SK-N-SH (cell line): ENCODE measurements around the gene XKR8. TPM values are rescaled to one million over a fixed set of nuclear protein-coding genes. Genes with fewer than 3 reads are reported as not detected.
"Not testable (repeated sequence)": the region's sequence is repeated elsewhere in the genome, so short reads cannot be mapped to it uniquely, and the experiment has no call there.

Experiments used
- CTCF ChIA-PET: fragments of 300-600, 350-600 bp; formaldehyde crosslinking; extraction: SDS; loops from one replicate; lab custom pipeline; 2021; lab: Yijun Ruan, JAX
- POLR2A ChIA-PET: fragments of 350-600 bp; sonication (Branson Sonifier 250); formaldehyde crosslinking; extraction: SDS; loops from one replicate; lab custom pipeline; 2020; ENCODE audit warnings: antibody characterized with exemption, inconsistent platforms; lab: Yijun Ruan, JAX
- DNase-seq: peaks from one replicate; pipeline ENCODE4 v3.0.0; 2012
- H2AFZ ChIP-seq: fragments of 200-600 bp; sonication (generic); 2 replicates; pipeline ENCODE4 v1.8.1; 2016; ENCODE audit warnings: antibody characterized with exemption, mild to moderate bottlenecking, low read depth
- H3F3A ChIP-seq: fragments of 200-600 bp; sonication (generic); replicated peaks from 2 replicates; pipeline ENCODE3; 2016; ENCODE audit warnings: antibody characterized with exemption, mild to moderate bottlenecking; ENCODE audit not compliant: insufficient read depth
- H3K27ac ChIP-seq, 2 experiments: fragments of 200-500 bp in 1 of 2; fragments of 200-600 bp in 1 of 2; sonication (Bioruptor generic) in 1 of 2; sonication (generic), shearing (Covaris generic) in 1 of 2; 2 replicates each; pipeline versions ENCODE4 v1.5.1 to v1.6.1; 2014 to 2016; ENCODE audit warnings: low read depth in 2 of 2, inconsistent platforms in 1 of 2, low read length in 1 of 2, mild to moderate bottlenecking in 1 of 2, mixed read lengths in 1 of 2
- H3K27me3 ChIP-seq: fragments of 200-600 bp; sonication (generic), shearing (Covaris generic); 2 replicates; pipeline ENCODE4 v1.6.1; 2016; ENCODE audit warnings: mixed run types; ENCODE audit not compliant: insufficient read depth
- H3K36me3 ChIP-seq, 2 experiments: fragments of 200-500 bp in 1 of 2; fragments of 200-600 bp in 1 of 2; sonication (Bioruptor generic) in 1 of 2; sonication (generic) in 1 of 2; replicated peaks in 1 of 2; 2 replicates each; pipeline versions ENCODE3 to v1.5.1; 2014 to 2016; ENCODE audit warnings: low read length in 1 of 2, mild to moderate bottlenecking in 1 of 2; ENCODE audit not compliant: insufficient read depth in 2 of 2, control insufficient read depth in 1 of 2
- H3K4me1 ChIP-seq, 2 experiments: fragments of 200-500 bp in 1 of 2; fragments of 200-600 bp in 1 of 2; sonication (Bioruptor generic) in 1 of 2; sonication (generic), shearing (Covaris generic) in 1 of 2; 2 replicates each; pipeline versions ENCODE4 v1.5.1 to v1.6.1; 2014 to 2016; ENCODE audit warnings: low read depth in 1 of 2, low read length in 1 of 2, mixed run types in 1 of 2; ENCODE audit not compliant: insufficient read depth in 2 of 2, control insufficient read depth in 1 of 2
- H3K4me2 ChIP-seq: fragments of 200-600 bp; sonication (generic), shearing (Covaris generic); 2 replicates; pipeline ENCODE4 v1.6.1; 2017; ENCODE audit warnings: mixed run types
- H3K4me3 ChIP-seq, 2 experiments: fragments of 200-500 bp in 1 of 2; fragments of 200-600 bp in 1 of 2; sonication (Bioruptor generic) in 1 of 2; sonication (generic), shearing (Covaris generic) in 1 of 2; 2 replicates each; pipeline versions ENCODE4 v1.5.1 to v1.8.1; 2014 to 2016; ENCODE audit warnings: low read depth in 2 of 2, inconsistent platforms in 1 of 2, low read length in 1 of 2, mild to moderate bottlenecking in 1 of 2, mixed read lengths in 1 of 2, moderate library complexity in 1 of 2
- H3K79me2 ChIP-seq: fragments of 200-600 bp; sonication (generic); 2 replicates; pipeline ENCODE4 v1.8.1; 2017; ENCODE audit warnings: mild to moderate bottlenecking; ENCODE audit not compliant: insufficient read depth
- H3K9ac ChIP-seq: fragments of 200-600 bp; sonication (generic); 2 replicates; pipeline ENCODE4 v1.6.1; 2017; ENCODE audit warnings: mixed run types
- H3K9me2 ChIP-seq: fragments of 200-600 bp; sonication (generic); 2 replicates; pipeline ENCODE4 v1.6.1; 2017; ENCODE audit warnings: mixed run types
- H3K9me3 ChIP-seq: fragments of 200-600 bp; sonication (generic); 2 replicates; pipeline ENCODE4 v1.6.1; 2017; ENCODE audit warnings: mixed run types, mild to moderate bottlenecking, moderate library complexity
- H4K20me1 ChIP-seq: fragments of 200-600 bp; sonication (generic); 2 replicates; pipeline ENCODE4 v1.6.1; 2017; ENCODE audit warnings: mild to moderate bottlenecking, mixed run types; ENCODE audit not compliant: insufficient read depth
- CHD2 ChIP-seq: fragments of 150-350 bp; IDR thresholded peaks from 2 replicates; pipeline ENCODE4 v1.6.1; 2018; ENCODE audit warnings: low read length; ENCODE audit not compliant: partially characterized antibody
- EZH2phosphoT487 ChIP-seq: fragments of 200-600 bp; sonication (generic); IDR thresholded peaks from 2 replicates; pipeline ENCODE4 v1.6.1; 2017; ENCODE audit warnings: low read depth, mixed run types, mild to moderate bottlenecking, antibody characterized with exemption, moderate library complexity, borderline replicate concordance
- FOSL2 ChIP-seq: IDR thresholded peaks from 2 replicates; pipeline ENCODE4 v1.4.0; 2012; ENCODE audit warnings: low read depth, mild to moderate bottlenecking, moderate library complexity, borderline replicate concordance
- FOXJ3 ChIP-seq: sonication (generic); formaldehyde crosslinking; IDR thresholded peaks from 2 replicates; pipeline ENCODE4 v1.5.1; 2020; ENCODE audit warnings: mild to moderate bottlenecking, missing genetic modification reagents
- GABPA ChIP-seq: IDR thresholded peaks from 2 replicates; pipeline ENCODE4 v1.4.0; 2012; ENCODE audit warnings: low read depth, mild to moderate bottlenecking
- JUND ChIP-seq: IDR thresholded peaks from 2 replicates; pipeline ENCODE4 v1.4.0; 2012
- MAX ChIP-seq: IDR thresholded peaks from 2 replicates; pipeline ENCODE4 v1.4.0; 2012; ENCODE audit warnings: low read depth
- MEF2A ChIP-seq: IDR thresholded peaks from 2 replicates; pipeline ENCODE4 v1.4.0; 2012; ENCODE audit warnings: low read depth, borderline replicate concordance
- NFIC ChIP-seq: IDR thresholded peaks from 2 replicates; pipeline ENCODE4 v1.4.0; 2012; ENCODE audit warnings: borderline replicate concordance
- NRF1 ChIP-seq: IDR thresholded peaks from 2 replicates; pipeline ENCODE4 v1.6.1; 2012; ENCODE audit warnings: low read depth, mild to moderate bottlenecking, low read length
- RAD21 ChIP-seq: IDR thresholded peaks from 2 replicates; pipeline ENCODE4 v1.6.1; 2012; ENCODE audit warnings: mild to moderate bottlenecking, low read length
- RCOR1 ChIP-seq: fragments of 150-350 bp; IDR thresholded peaks from 2 replicates; pipeline ENCODE4 v1.6.1; 2017; ENCODE audit warnings: antibody characterized with exemption, low read length
- RFX5 ChIP-seq: IDR thresholded peaks from 2 replicates; pipeline ENCODE4 v1.6.1; 2012; ENCODE audit warnings: mild to moderate bottlenecking, improper control_type of control experiment, low read length
- TEAD4 ChIP-seq: IDR thresholded peaks from 2 replicates; pipeline ENCODE4 v1.4.0; 2012; ENCODE audit warnings: mild to moderate bottlenecking, borderline replicate concordance; ENCODE audit not compliant: insufficient read depth
- USF2 ChIP-seq: fragments of 150-350 bp; IDR thresholded peaks from 2 replicates; pipeline ENCODE4 v1.6.1; 2017; ENCODE audit warnings: antibody characterized with exemption, low read length, low read depth, borderline replicate concordance
- WGBS: methylation state at CpG from one replicate; pipeline ENCODE4 v1.1.6; 2017; ENCODE audit warnings: low lambda C conversion rate; 5-methylcytosine and 5-hydroxymethylcytosine counted together
- polyA plus RNA-seq, 3 experiments: library from polyadenylated mRNA; depleted of rRNA; stranded (reverse); fragments of >200 nt; gene quantifications; 2 replicates each; pipeline ENCODE4 v1.2.3, GENCODE V29; 2012
- TF ChIP-seq, protein P1 (sequence below): IDR thresholded peaks from 2 replicates; pipeline ENCODE4; 2012
- TF ChIP-seq, protein P2 (sequence below): fragments of 150-350 bp; IDR thresholded peaks from 2 replicates; pipeline ENCODE4 v1.6.1; 2016; ENCODE audit warnings: mild to moderate bottlenecking, low read depth, low read length
- TF ChIP-seq, protein P3 (sequence below): fragments of 200-600 bp; sonication (generic); IDR thresholded peaks from 2 replicates; pipeline ENCODE4 v1.6.1; 2017; ENCODE audit warnings: antibody characterized with exemption, mild to moderate bottlenecking, moderate library complexity

XKR8 gene
- polyA plus RNA-seq, 1 of the 3 experiments (the other 2 are of a cell fraction): 0.02 TPM

GRCh38 chr1:27994060-27994459, 34.3 kb downstream of the XKR8 start:
- H3K9me3 ChIP-seq: no peaks in the 10 kb centered on the region
- ChIA-PET POLR2A (no interaction called here), CTCF (interaction anchor here (0.8 to 1.7 kb wide), 2 partner anchors 18 to 53 kb away, joined by 3 read pairs; no protein-coding TSS in a partner anchor)

GRCh38 chr1:27994526-27994925, 34.8 kb downstream of the XKR8 start:
- H2AFZ ChIP-seq, H3K4me3 ChIP-seq, H3K27me3 ChIP-seq, H3K9ac ChIP-seq, H3K9me3 ChIP-seq, H3K27ac ChIP-seq, H3K4me2 ChIP-seq, DNase-seq, H3F3A ChIP-seq, POLR2A ChIA-PET, H3K79me2 ChIP-seq, H4K20me1 ChIP-seq, H3K4me1 ChIP-seq, H3K9me2 ChIP-seq: not testable (repeated sequence)
- CTCF ChIA-PET: interaction anchor here (0.8 to 1.4 kb wide), 2 partner anchors 54 to 136 kb away, joined by 3 to 7 read pairs; no protein-coding TSS in a partner anchor
- H3K36me3 ChIP-seq: peaks cover 69 to 71% of the 10 kb centered on the region in 2 experiments
- WGBS: 97% methylated on average over 6 of the region's 6 CpGs

More at GRCh38 chr1:27994060-27994459, 34.3 kb downstream of the XKR8 start:
- H3F3A ChIP-seq: no peaks in the 10 kb centered on the region
- H3K9ac ChIP-seq: no peak overlapping the region
- H2AFZ ChIP-seq: no peak overlapping the region
- no peaks in the 10 kb centered on the region for H3K27me3 ChIP-seq
- 100% methylated on average over 1 of the region's 1 CpG for WGBS
- no peak overlapping the region for H3K27ac ChIP-seq
- DNase-seq: no peak
- peaks cover 69 to 72% of the 10 kb centered on the region in 2 experiments for H3K36me3 ChIP-seq
- H4K20me1 ChIP-seq: no peaks in the 10 kb centered on the region
- TF ChIP-seq GABPA (no peak), JUND (no peak), MEF2A (no peak), RFX5 (no peak)
- H3K4me1 ChIP-seq: no peaks in the 10 kb centered on the region
- no peak overlapping the region for H3K4me3 ChIP-seq
- no peaks in the 10 kb centered on the region for H3K79me2 ChIP-seq
- H3K4me2 ChIP-seq: no peak overlapping the region
- no peaks in the 10 kb centered on the region for H3K9me2 ChIP-seq

- Histone ChIP-seq H3K4me3 (no peak overlapping the region), H3K79me2 (no peaks in the 10 kb centered on the region), H3K36me3 (peaks cover 41 to 59% of the 10 kb centered on the region in 2 experiments), H3K9ac (no peak overlapping the region), H2AFZ (no peak overlapping the region), H4K20me1 (no peaks in the 10 kb centered on the region), H3F3A (no peaks in the 10 kb centered on the region), H3K9me3 (no peaks in the 10 kb centered on the region), H3K4me1 (no peaks in the 10 kb centered on the region), H3K27ac (no peak overlapping the region), H3K27me3 (no peaks in the 10 kb centered on the region), H3K9me2 (no peaks in the 10 kb centered on the region), H3K4me2 (no peak overlapping the region)
- WGBS: 100% methylated on average over 1 of the region's 1 CpG
- ChIA-PET CTCF (interaction anchor here (0.7 to 2.0 kb wide), 2 partner anchors 9 to 329 kb away, joined by 3 to 6 read pairs; no protein-coding TSS in a partner anchor), POLR2A (no interaction called here)
- DNase-seq: no peak
- no peak for TF ChIP-seq CHD2
- TF ChIP-seq FOSL2: no peak
- TF ChIP-seq, protein P1, sequence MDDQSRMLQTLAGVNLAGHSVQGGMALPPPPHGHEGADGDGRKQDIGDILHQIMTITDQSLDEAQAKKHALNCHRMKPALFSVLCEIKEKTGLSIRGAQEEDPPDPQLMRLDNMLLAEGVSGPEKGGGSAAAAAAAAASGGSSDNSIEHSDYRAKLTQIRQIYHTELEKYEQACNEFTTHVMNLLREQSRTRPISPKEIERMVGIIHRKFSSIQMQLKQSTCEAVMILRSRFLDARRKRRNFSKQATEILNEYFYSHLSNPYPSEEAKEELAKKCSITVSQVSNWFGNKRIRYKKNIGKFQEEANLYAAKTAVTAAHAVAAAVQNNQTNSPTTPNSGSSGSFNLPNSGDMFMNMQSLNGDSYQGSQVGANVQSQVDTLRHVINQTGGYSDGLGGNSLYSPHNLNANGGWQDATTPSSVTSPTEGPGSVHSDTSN: no peak
- no peak for TF ChIP-seq USF2
- TF ChIP-seq EZH2phosphoT487: no peak
- TF ChIP-seq, protein P2, sequence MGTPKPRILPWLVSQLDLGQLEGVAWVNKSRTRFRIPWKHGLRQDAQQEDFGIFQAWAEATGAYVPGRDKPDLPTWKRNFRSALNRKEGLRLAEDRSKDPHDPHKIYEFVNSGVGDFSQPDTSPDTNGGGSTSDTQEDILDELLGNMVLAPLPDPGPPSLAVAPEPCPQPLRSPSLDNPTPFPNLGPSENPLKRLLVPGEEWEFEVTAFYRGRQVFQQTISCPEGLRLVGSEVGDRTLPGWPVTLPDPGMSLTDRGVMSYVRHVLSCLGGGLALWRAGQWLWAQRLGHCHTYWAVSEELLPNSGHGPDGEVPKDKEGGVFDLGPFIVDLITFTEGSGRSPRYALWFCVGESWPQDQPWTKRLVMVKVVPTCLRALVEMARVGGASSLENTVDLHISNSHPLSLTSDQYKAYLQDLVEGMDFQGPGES: no peak
- TF ChIP-seq, protein P3, sequence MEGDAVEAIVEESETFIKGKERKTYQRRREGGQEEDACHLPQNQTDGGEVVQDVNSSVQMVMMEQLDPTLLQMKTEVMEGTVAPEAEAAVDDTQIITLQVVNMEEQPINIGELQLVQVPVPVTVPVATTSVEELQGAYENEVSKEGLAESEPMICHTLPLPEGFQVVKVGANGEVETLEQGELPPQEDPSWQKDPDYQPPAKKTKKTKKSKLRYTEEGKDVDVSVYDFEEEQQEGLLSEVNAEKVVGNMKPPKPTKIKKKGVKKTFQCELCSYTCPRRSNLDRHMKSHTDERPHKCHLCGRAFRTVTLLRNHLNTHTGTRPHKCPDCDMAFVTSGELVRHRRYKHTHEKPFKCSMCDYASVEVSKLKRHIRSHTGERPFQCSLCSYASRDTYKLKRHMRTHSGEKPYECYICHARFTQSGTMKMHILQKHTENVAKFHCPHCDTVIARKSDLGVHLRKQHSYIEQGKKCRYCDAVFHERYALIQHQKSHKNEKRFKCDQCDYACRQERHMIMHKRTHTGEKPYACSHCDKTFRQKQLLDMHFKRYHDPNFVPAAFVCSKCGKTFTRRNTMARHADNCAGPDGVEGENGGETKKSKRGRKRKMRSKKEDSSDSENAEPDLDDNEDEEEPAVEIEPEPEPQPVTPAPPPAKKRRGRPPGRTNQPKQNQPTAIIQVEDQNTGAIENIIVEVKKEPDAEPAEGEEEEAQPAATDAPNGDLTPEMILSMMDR: no peak
- no peak for TF ChIP-seq FOXJ3 (CRISPR knock-in tag)
- TF ChIP-seq NFIC: no peak
- no peak for TF ChIP-seq MAX
- no peak for TF ChIP-seq RAD21
- TF ChIP-seq MEF2A: no peak
- TF ChIP-seq TEAD4: no peak
- no peak for TF ChIP-seq NRF1
- TF ChIP-seq RCOR1: no peak
These were observed 39.3 kb downstream of the XKR8 start for GRCh38 chr1:27999055-27999454.
